ENCODE measurements around the gene ZNF444.

- TF ChIP-seq CTCF (conservative IDR thresholded peaks at IDR 0.05; ENCODE audit: low read length), result no peak
- no peak for TF ChIP-seq EZH2phosphoT487 (IDR thresholded peaks at IDR 0.05; ENCODE audit: borderline replicate concordance, low read depth, low read length)
Measured at GRCh38 chr19:56108447-56109195, 32.5 kb upstream of the ZNF444 start.
